ENCODE measurements around the gene PBX2.

Gene PBX2

DNA sequence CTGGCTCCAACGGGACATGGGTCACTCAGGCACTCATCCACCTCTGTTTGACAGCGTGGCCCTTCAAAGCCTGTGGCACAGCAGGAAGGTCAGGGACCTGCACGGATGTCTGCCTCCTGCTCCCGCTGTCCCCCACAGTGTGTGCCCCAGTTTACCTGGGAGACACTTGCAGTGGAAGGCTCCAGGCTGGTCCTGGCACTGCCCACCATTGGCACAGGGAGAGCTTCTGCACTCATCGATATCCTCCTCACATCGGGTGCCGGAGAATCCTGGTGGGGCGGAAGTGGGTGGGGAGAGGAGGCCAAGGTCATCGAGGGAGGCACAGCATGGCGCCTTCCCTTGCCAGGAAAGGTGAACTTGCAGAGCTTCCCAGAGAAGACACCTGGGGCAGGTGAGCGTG lies 27.0 kb upstream of the PBX2 start:
- Histone ChIP-seq H3K27me3 (ENCODE audit: insufficient read depth, poor library complexity, severe bottlenecking) (no peaks in the 10 kb centered on the region), H3K27ac (replicated peaks) (no peak overlapping the region), H3K4me3 (replicated peaks; ENCODE audit: insufficient read depth, low read length) (no peak overlapping the region)
- TF ChIP-seq POLR2AphosphoS5 (IDR thresholded peaks at IDR 0.05; ENCODE audit: low read depth) (no peak), GABPA (IDR thresholded peaks at IDR 0.05; ENCODE audit: low read depth) (no peak), SPI1 (IDR thresholded peaks at IDR 0.05; ENCODE audit: borderline replicate concordance, low read depth) (no peak), CTCF (IDR thresholded peaks at IDR 0.05; ENCODE audit: insufficient read depth, low read length) (no peak)
- TF ChIP-seq, protein P1, sequence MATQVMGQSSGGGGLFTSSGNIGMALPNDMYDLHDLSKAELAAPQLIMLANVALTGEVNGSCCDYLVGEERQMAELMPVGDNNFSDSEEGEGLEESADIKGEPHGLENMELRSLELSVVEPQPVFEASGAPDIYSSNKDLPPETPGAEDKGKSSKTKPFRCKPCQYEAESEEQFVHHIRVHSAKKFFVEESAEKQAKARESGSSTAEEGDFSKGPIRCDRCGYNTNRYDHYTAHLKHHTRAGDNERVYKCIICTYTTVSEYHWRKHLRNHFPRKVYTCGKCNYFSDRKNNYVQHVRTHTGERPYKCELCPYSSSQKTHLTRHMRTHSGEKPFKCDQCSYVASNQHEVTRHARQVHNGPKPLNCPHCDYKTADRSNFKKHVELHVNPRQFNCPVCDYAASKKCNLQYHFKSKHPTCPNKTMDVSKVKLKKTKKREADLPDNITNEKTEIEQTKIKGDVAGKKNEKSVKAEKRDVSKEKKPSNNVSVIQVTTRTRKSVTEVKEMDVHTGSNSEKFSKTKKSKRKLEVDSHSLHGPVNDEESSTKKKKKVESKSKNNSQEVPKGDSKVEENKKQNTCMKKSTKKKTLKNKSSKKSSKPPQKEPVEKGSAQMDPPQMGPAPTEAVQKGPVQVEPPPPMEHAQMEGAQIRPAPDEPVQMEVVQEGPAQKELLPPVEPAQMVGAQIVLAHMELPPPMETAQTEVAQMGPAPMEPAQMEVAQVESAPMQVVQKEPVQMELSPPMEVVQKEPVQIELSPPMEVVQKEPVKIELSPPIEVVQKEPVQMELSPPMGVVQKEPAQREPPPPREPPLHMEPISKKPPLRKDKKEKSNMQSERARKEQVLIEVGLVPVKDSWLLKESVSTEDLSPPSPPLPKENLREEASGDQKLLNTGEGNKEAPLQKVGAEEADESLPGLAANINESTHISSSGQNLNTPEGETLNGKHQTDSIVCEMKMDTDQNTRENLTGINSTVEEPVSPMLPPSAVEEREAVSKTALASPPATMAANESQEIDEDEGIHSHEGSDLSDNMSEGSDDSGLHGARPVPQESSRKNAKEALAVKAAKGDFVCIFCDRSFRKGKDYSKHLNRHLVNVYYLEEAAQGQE (IDR thresholded peaks at IDR 0.05; ENCODE audit: insufficient replicate concordance, low read depth): no peak
- DNase-seq (ENCODE audit: low read depth in 1 of 2, low spot score in 1 of 2): no peak

DNA sequence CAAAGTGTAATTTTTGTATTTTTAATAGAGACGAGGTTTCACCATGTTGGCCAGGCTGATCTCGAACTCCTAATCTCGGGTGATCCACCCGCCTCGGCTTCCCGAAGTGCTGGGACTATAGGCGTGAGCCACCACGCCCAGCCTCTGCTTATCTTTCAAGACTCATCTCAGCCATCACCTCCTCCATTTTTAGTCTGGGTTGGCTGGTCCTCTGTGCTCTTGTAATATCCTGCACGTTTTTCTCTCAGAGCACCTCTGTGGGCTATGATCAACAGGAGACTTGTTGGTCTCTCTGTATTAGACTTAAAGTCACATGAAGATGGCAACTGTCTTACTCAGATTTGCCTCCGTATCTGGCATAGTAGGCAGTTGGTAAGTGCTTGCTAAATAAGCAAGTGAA lies 26.3 kb upstream of the PBX2 start:
- no peak for DNase-seq (ENCODE audit: low read depth in 1 of 2, low spot score in 1 of 2)
- no peak for TF ChIP-seq SPI1 (IDR thresholded peaks at IDR 0.05; ENCODE audit: borderline replicate concordance, low read depth)
- no peak for TF ChIP-seq POLR2AphosphoS5 (IDR thresholded peaks at IDR 0.05; ENCODE audit: low read depth)
- TF ChIP-seq, protein P1 (IDR thresholded peaks at IDR 0.05; ENCODE audit: insufficient replicate concordance, low read depth): no peak
- no peak for TF ChIP-seq GABPA (IDR thresholded peaks at IDR 0.05; ENCODE audit: low read depth)
- TF ChIP-seq CTCF (IDR thresholded peaks at IDR 0.05; ENCODE audit: insufficient read depth, low read length): no peak
- Histone ChIP-seq H3K27ac (replicated peaks) (no peak overlapping the region), H3K4me3 (replicated peaks; ENCODE audit: insufficient read depth, low read length) (no peak overlapping the region), H3K27me3 (ENCODE audit: insufficient read depth, poor library complexity, severe bottlenecking) (no peaks in the 10 kb centered on the region)

- DNase-seq (ENCODE audit: low read depth in 1 of 2, low spot score in 1 of 2): no peak
- Histone ChIP-seq H3K27ac (replicated peaks) (no peak overlapping the region), H3K27me3 (ENCODE audit: insufficient read depth, poor library complexity, severe bottlenecking) (no peaks in the 10 kb centered on the region), H3K4me3 (replicated peaks; ENCODE audit: insufficient read depth, low read length) (no peak overlapping the region)
- TF ChIP-seq, protein P1 (IDR thresholded peaks at IDR 0.05; ENCODE audit: insufficient replicate concordance, low read depth): no peak
- no peak for TF ChIP-seq CTCF (IDR thresholded peaks at IDR 0.05; ENCODE audit: insufficient read depth, low read length)
- no peak for TF ChIP-seq GABPA (IDR thresholded peaks at IDR 0.05; ENCODE audit: low read depth)
These were observed 25.6 kb upstream of the PBX2 start for GRCh38 chr6:32215617-32216016.
